GM19397 (cell line): ENCODE results near the gene C2orf92.
"Not testable (repeated sequence)": the region's sequence is repeated elsewhere in the genome, so short reads cannot be mapped to it uniquely, and the experiment has no call there.

Experiments
- ATAC-seq: cut with Tn5 transposase; IDR thresholded peaks from one replicate; pipeline ENCODE4 v1.9.1; 2021; ENCODE audit warnings: mild to moderate bottlenecking, moderate library complexity; ENCODE audit not compliant: unreplicated experiment

C2orf92 gene

GRCh38 chr2:97659256-97660043, 10.1 kb upstream of the C2orf92 start:
- ATAC-seq = no peak

DNA sequence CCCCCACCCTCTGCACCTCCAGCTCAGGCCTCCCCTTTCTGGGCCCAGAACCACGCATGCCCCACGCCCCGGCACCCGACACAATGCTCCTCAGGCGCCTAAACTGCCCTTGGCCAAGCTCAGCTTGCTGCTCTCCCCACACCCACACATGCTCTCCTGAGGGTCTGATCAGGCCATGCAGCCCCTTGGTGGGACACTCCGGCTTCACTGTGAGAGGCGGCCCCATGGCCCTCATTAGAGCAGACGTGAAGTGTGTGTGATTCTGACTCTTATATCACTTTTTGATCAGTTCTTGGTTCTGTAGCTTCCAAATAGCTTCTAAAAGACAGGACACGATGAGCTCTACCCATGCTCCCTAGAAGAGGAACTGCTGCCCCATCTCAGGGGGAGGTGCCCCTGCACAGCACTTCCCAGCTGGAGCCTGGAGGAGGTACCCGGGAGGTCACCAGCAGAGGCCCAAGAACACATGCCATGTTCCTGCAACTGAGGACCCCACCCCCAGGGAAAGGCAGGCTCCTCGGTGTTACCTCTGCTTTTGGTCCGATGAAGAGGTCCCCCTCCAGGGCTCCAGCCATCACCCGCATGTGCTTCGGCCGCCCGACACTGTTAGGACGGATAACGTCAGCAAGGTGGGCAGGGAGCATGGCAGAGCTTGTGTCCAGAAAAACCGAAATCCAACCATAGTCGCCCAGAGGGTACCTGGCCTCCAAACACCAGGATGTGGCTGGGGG, 9.3 kb upstream of the C2orf92 start:
- no peak for ATAC-seq

DNA sequence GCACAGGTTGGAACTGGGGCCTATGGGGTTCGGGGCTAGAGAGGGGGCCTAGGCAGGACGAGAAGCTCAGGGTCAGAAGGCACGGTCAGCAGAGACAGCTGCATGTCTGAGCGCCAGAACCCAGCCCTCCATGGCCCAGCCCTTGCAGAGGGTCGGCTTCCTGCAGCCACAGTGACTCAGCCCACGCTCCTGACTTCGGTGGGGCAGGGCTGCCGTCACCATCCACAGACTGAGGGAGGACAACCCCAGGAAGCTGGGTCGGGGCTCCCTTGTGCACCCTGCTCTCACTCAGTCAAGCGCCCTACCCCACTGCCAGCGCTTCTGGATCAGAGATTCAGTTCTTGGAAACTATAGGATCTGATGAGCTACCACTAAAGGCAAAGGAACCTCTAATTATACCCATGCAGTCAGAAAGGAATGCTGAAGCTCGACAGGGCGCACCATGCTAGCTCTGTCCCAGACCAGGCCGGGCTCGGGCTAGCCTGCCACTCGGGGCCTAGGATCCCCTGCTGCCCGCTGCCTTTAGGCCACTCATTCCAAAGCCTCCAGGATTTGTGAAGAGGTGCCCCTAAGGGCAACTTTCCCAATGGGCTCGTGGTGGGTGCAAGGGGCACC, 8.6 kb upstream of the C2orf92 start:
- no peak for ATAC-seq

DNA sequence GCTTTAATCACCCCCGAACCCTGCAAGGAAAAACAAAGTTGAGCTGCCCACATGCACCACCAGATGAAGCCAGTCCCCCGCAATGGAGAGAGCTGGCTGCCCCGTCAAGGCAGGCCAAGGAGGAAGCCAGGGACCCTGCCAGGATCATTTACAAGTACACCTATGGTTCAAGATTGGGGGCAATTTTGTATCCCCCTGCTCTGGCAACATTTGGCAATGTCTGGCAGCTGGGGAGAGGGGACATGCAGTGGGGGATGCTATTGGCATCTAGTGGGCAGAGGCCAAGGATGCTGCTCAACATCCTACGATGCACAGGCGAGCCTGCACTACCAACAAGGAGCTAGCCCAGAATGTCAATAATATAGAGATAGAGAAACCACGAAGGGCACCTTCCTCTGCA, 7.6 kb upstream of the C2orf92 start:
- no peak for ATAC-seq

DNA sequence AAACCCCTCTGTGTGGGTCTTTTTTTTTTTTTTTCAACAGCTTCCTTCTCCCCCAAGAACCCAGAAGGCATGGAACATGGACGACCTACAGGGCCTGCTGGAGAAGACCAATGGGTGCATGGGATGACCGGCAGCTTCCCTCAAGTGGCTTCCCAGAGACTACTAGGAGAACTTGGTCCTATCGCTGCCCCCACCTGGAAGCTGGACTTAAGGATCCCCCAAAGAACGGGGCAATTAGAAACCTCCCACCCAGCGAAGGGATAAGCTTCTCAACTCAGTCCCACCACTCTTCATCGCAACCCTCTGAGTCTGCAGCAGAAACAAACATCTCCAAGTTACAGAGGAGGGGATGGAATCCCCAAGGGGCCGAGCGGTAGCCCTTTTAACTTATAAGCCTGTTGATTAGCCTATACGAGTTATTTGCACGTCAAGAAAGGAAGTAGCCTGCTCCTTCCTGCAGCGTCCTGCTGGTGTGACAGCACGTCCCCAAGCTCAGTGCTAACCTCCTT, 7.1 kb upstream of the C2orf92 start:
- ATAC-seq = no peak

DNA sequence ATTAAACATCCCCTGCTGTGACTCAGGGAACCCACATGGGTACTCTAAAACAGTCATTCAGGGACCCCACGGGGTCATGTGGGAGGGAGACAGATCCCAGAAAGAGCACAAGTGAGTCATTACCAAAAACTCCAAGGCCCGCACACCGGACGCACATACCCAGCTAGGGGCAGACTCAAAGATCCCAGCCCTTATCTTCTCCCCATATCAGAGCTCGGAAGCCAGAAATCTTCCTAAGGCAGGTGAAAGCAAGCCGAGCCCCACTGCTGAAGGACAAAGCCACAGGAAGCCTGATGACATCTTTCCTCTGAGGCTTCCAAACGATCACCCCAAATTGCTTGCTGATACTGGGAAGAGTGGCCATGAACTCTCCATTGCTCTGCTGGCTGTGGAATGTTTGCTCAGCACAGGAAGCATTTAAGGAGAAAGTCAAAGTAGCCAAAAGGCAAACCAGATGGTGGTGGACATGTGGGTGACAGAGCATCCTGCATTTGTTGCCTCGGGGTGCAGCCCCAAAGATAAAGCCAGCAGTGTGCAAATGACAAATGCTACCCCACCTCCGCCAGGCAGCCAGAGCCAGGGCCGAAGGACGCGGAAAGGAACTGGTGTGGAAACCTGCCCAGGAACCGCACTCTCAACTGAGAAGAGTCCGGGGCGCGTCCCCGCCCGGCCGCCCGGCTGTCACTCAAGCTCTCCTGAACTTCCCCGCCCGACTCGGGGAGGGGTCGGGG, 6.5 kb upstream of the C2orf92 start:
- ATAC-seq = peak; percentile 50

DNA sequence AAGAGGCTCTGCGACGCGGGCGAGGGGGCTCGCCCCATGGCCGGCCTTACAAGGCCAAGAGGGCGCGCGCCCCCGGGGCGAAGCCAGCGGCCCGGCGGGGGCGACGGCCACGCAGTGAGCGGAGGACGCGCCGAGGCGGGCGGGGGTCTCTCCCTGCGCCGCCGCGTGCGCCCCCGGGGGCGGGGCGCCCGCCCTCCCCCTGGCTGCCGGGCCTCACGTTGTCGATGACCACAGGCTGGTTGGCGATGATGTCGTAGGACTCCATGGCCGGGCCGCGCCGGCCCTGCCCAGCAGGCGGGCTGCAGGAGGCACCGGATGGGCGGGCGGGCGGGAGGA, 5.9 kb upstream of the C2orf92 start:
- no peak for ATAC-seq

DNA sequence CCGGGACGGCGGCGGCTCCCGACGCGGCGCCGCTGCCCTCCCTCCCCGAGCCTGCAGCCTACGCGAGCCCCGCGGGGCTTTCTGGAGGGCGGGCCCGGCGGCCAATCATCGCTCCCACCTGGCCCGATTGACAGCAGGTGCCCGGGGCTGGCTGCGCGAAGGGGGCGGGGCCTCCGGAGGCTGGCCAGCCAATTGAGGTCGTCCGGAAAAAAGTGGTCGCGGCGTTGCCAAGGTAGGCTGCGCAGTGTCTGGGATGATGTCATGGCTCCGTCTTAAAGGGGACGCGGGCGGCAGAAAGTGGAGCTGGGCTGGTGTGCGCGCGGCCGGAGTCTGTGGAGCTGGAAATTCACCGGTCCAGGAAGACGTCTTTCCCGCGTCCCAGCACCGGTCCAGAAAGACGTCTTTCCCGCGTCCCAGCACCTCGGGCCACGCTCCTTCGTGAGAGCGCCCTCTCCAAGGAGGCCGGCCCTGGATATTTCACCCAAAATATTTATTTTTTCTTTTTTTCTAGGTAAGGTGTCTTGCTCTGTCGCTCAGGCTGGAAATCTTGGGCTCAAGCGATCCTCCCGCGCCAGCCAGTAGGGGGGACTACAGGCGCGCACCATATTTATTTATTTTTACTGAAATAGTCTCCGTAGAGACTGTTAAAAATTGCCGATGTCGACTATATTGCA, 5.4 kb upstream of the C2orf92 start, which contains the start of gene ACTR1B:
ACTR1B (minus strand) TSS at position 83 of the 674 bp plus-strand sequence. CDS start 154 bp downstream, outside the sequence.
- peak; percentile 86 for ATAC-seq

- ATAC-seq = no peak
These were observed 4.9 kb upstream of the C2orf92 start for GRCh38 chr2:97664636-97664970.

- no peak for ATAC-seq
These were observed 958 bp downstream of the C2orf92 start for GRCh38 chr2:97670471-97670870.

- ATAC-seq = no peak
These were observed 2.0 kb downstream of the C2orf92 start for GRCh38 chr2:97671526-97671925.

- ATAC-seq = not testable (repeated sequence)
These were observed 3.2 kb downstream of the C2orf92 start for GRCh38 chr2:97672606-97673140.

DNA sequence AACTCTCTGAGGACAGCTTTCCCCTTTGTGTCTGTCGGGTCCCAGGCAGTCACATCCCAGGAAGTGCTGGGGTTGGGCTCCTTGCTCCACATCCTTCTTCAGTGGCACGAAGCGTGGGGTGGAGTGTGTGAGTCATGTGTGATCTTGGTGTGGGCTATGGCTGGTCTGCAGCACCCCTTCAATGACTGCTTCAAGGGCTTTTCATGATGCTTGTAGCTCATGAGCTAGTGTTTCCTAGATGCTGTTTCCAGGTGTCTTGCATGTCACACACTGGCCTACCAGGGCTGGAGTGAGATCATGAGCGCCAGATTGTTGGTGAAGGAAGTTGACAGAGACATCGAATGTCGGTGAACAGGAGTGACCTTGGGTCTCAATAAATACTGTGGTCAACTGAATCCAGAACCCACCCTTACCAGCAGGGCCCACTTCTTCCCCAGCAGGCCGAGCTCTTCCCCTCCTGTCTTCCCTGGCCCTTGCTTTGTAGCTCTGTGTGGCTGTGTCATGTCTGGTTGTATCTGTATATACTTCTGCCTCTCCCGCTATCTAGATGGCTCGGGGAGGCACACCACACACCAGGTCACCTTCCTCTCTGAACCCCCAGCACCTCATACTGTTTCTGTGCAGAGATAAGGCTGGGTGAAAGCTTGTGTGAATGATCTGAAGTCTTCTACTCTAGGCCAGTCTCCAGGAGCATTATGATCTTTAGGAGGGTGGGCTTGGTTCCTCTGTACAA, 3.8 kb downstream of the C2orf92 start:
- ATAC-seq = no peak

DNA sequence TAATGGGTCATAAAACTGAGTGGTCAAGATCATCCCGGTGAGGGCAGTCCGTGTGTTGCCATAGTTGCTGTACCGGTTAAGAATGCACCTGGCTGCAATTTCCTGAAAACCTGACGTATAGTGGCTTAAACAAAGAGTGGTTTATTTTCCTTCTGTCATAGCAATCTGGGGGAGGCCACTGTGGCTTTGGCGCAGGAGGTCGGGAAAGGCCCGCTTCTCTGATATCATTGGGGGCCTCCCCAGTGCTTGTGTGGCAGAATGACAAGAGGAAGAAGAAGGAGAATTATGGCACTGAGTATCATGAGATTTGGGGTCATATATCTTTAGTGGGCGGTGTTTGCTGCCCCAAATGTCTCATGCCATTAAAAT, 4.4 kb downstream of the C2orf92 start:
- no peak for ATAC-seq

DNA sequence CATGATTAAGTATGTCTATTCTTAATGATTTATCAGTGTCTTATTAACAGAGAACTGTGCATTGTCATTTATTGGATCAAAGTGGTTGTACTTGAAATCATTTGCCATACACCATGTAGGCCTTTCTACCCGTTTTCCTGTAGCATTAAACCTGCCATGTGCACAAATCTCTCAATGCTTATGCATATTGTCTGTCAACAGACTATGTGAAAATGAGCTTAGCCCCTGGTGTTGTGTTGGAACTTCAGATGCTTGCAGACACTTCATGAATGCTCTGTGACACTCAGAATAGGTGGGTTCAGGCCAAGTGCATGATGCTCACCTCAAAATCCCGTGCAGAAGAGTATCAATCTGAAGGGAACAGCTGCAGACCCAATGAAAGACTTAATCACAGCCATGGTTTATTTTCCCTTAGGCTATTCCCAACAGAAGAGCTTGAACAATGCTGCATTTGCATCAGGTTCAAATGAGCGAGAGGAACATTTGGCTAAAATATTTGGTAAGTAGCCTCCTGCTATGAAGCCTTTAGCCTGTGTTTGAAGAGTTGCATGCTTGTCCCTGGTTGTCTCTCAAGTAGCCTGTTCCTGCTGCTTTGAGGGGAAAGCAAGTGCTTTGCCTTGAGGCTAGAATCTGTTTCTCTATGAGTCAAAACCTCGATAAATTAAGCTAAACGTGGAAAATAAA, 6.1 kb downstream of the C2orf92 start:
- ATAC-seq = no peak

GRCh38 chr2:97676620-97677019, 7.1 kb downstream of the C2orf92 start:
- ATAC-seq = no peak

- ATAC-seq = no peak
These were observed 8.0 kb downstream of the C2orf92 start for GRCh38 chr2:97677480-97677879.

DNA sequence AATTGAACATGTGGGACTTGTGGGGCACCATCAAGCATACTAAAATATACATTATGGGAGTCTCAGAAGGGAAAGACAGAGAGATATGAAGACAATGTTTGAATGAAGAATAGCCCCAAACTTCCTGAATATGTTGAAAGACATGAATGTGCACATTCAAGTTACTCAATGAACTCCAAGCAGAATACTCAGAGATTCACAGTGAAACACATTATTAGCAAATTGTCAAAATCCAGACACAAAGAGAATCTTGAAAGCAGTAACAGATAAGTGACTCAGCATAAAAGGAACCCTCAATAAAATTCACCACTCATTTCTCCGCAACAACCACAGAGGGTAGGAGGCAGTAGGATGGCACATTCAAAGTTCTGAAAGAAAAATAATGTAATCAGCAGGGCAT, 8.8 kb downstream of the C2orf92 start:
- ATAC-seq = no peak

GRCh38 chr2:97687235-97687634, 17.7 kb downstream of the C2orf92 start:
- ATAC-seq = not testable (repeated sequence)
